Osteocyte (in vitro differentiated cells): ENCODE measurements around the gene LRRC1. TPM values are rescaled to one million over a fixed set of nuclear protein-coding genes. Genes with fewer than 3 reads are reported as not detected.

Experiments
- DNase-seq: peaks from one replicate; pipeline ENCODE4 v3.0.0; 2021; ENCODE audit warnings: mixed read lengths; ENCODE audit not compliant: unreplicated experiment; ENCODE audit errors: extremely low spot score
- H3K27ac Mint-ChIP-seq: one replicate; pipeline ENCODE4 v1.8.0; 2021; ENCODE audit warnings: mild to moderate bottlenecking, mixed read lengths; ENCODE audit not compliant: unreplicated experiment
- H3K27me3 Mint-ChIP-seq: one replicate; pipeline ENCODE4 v1.8.0; 2021; ENCODE audit warnings: mixed read lengths; ENCODE audit not compliant: unreplicated experiment
- H3K36me3 Mint-ChIP-seq: one replicate; pipeline ENCODE4 v1.8.0; 2021; ENCODE audit warnings: mixed read lengths; ENCODE audit not compliant: unreplicated experiment
- H3K4me1 Mint-ChIP-seq: one replicate; pipeline ENCODE4 v1.8.0; 2021; ENCODE audit warnings: mixed read lengths; ENCODE audit not compliant: unreplicated experiment
- H3K4me3 Mint-ChIP-seq: one replicate; pipeline ENCODE4 v1.8.0; 2021; ENCODE audit warnings: mild to moderate bottlenecking, moderate library complexity, mixed read lengths; ENCODE audit not compliant: unreplicated experiment
- H3K9me3 Mint-ChIP-seq: one replicate; pipeline ENCODE4 v1.8.0; 2021; ENCODE audit warnings: mixed read lengths; ENCODE audit not compliant: unreplicated experiment
- total RNA-seq: library from RNA; stranded (reverse); gene quantifications from 2 replicates; pipeline ENCODE4 v1.2.1, GENCODE V29; 2021
- TF ChIP-seq, protein P1 (sequence below): fragments of 200-600 bp; sonication (generic); IDR thresholded peaks from 2 replicates; pipeline ENCODE4 v1.5.0; 2021; ENCODE audit warnings: antibody characterized with exemption, mild to moderate bottlenecking, moderate library complexity

The LRRC1 gene
- total RNA-seq, 1 donor from 2014 or later: 7.4 TPM

DNA sequence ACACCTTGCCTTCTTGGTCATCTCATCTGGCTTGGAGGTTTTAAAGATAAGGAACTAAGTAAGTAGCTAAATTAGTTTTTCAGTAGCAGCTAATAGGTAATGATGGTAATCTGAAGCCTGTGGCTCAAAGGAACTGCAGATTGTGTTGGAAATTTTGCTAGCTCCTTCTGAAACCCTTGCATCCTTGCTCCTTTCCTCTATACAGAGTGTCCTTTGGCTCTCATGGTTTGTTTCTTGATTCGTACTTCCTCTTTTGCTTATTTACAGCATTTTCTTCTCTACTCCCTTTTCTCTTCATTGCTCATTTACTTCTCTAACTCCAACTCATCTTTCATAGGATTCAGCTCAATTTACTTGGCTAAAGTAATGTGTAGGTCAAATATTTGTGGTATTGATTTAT is 19.0 kb downstream of the LRRC1 start:
- H3K27me3 Mint-ChIP-seq: no peaks in the 10 kb centered on the region
- no peaks in the 10 kb centered on the region for H3K36me3 Mint-ChIP-seq
- H3K9me3 Mint-ChIP-seq: no peaks in the 10 kb centered on the region
- no peak overlapping the region for H3K27ac Mint-ChIP-seq
- no peak overlapping the region for H3K4me3 Mint-ChIP-seq
- no peak for DNase-seq
- TF ChIP-seq, protein P1, sequence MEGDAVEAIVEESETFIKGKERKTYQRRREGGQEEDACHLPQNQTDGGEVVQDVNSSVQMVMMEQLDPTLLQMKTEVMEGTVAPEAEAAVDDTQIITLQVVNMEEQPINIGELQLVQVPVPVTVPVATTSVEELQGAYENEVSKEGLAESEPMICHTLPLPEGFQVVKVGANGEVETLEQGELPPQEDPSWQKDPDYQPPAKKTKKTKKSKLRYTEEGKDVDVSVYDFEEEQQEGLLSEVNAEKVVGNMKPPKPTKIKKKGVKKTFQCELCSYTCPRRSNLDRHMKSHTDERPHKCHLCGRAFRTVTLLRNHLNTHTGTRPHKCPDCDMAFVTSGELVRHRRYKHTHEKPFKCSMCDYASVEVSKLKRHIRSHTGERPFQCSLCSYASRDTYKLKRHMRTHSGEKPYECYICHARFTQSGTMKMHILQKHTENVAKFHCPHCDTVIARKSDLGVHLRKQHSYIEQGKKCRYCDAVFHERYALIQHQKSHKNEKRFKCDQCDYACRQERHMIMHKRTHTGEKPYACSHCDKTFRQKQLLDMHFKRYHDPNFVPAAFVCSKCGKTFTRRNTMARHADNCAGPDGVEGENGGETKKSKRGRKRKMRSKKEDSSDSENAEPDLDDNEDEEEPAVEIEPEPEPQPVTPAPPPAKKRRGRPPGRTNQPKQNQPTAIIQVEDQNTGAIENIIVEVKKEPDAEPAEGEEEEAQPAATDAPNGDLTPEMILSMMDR: no peak
- peaks cover 23% of the 10 kb centered on the region for H3K4me1 Mint-ChIP-seq

DNA sequence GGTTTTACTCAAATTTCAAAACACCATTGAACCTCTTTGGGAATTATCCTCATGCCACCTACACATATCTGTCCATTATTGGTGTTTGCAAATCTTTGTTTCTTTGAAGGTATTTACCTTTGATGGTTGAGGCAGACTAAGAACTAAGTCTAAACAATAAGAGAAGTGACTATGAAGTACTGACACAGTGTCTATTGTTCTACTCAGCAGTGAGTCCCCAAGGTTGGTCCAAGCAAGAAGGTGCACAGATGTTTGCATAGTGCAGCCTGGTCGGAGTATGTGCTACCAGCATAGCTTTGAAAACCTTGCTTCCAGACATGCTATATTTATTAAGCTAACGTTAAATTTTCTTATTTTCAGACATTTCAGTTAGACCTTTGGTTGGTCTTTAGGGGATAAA is 19.5 kb downstream of the LRRC1 start:
- no peak overlapping the region for H3K4me3 Mint-ChIP-seq
- no peak for DNase-seq
- H3K27ac Mint-ChIP-seq: no peak overlapping the region
- no peaks in the 10 kb centered on the region for H3K9me3 Mint-ChIP-seq
- no peaks in the 10 kb centered on the region for H3K36me3 Mint-ChIP-seq
- TF ChIP-seq, protein P1: no peak
- H3K4me1 Mint-ChIP-seq: peaks cover 23% of the 10 kb centered on the region
- H3K27me3 Mint-ChIP-seq: no peaks in the 10 kb centered on the region

- no peaks in the 10 kb centered on the region for H3K27me3 Mint-ChIP-seq
- H3K27ac Mint-ChIP-seq: peak overlapping the region; percentile 86
- TF ChIP-seq, protein P1: no peak
- no peaks in the 10 kb centered on the region for H3K9me3 Mint-ChIP-seq
- no peaks in the 10 kb centered on the region for H3K36me3 Mint-ChIP-seq
- peaks cover 23% of the 10 kb centered on the region for H3K4me1 Mint-ChIP-seq
- no peak for DNase-seq
- peak overlapping the region; percentile 33 for H3K4me3 Mint-ChIP-seq
Observed at GRCh38 chr6:53815381-53816119, 20.7 kb downstream of the LRRC1 start.

DNA sequence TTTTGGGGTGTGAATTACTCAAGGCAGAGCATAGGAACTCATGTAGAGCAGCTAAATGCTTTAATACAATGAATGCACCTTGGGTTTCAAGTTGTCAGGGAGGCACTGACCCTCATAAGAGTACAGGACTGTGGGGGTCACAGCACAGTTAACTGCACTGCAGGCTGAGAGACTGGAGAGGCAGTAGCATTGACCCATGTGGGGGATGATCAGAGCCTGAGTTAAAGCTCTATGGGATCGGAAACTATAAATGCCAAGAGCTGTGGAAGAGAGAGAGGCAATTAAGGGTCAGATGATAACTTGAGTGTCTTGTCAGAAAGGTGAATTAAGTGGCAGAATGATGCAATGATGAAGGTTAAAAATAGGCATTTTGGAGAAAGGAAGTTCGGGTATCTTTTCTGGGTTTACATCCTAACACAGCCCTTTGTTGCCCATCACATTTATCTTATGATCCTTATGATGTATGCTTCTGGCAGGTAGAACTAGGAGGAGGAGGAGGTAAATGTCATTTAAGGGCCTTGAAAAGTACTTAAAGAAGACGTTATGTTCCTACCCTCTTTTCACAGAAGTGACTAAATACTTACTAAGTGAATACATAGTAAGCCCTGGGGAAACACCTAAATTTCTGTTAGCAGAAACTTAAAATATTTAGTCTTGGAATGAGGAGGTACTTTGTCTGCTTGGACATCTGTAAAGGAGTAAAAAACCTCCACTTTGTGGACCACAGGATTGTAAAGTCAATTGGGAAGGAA is 24.2 kb downstream of the LRRC1 start:
- no peak for DNase-seq
- H3K4me1 Mint-ChIP-seq: peaks cover 26% of the 10 kb centered on the region
- no peaks in the 10 kb centered on the region for H3K36me3 Mint-ChIP-seq
- no peak overlapping the region for H3K27ac Mint-ChIP-seq
- no peaks in the 10 kb centered on the region for H3K9me3 Mint-ChIP-seq
- no peaks in the 10 kb centered on the region for H3K27me3 Mint-ChIP-seq
- no peak overlapping the region for H3K4me3 Mint-ChIP-seq
- TF ChIP-seq, protein P1: no peak

- no peaks in the 10 kb centered on the region for H3K27me3 Mint-ChIP-seq
- peaks cover 9% of the 10 kb centered on the region for H3K4me1 Mint-ChIP-seq
- no peak for DNase-seq
- H3K27ac Mint-ChIP-seq: no peak overlapping the region
- no peaks in the 10 kb centered on the region for H3K36me3 Mint-ChIP-seq
- TF ChIP-seq, protein P1: no peak
- H3K9me3 Mint-ChIP-seq: no peaks in the 10 kb centered on the region
- no peak overlapping the region for H3K4me3 Mint-ChIP-seq
Observed at GRCh38 chr6:53822401-53823125, 27.8 kb downstream of the LRRC1 start.
